ENCODE results near the gene SLC35B2.

Gene SLC35B2

DNA sequence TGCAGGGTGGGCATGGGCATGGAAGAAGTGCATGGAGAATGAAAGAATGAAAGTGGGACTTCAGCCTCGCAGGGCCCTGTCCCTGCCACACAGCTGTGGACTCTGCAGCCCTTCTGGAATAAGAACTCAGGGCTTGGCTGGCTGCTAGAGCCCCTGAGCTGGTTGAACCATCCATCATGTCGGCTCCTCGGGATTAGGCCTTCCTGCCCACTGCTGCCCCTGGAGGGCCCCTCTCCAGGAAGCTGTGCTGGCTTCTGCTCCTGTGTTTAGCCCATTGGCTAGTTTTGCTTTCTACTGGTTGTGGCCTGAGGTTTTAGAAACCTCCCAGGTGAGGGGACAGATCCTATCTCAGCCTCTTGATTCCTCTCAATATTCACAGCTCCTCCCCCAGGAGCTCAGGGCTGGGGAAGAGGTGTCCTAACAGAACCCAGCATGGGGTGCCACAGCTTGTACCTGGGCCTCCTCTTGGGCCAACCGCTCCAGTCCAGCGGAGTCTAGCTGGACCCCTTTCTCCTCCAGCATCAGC is 47.9 kb upstream of the SLC35B2 start:
- Histone ChIP-seq H3K9me3 (ENCODE audit: control insufficient read depth, insufficient read depth, low read depth, low read length) (no peaks in the 10 kb centered on the region), H3K36me3 (ENCODE audit: control insufficient read depth in 2 of 2, insufficient read depth in 1 of 2, low read length in 2 of 2) (peaks cover 25 to 99% of the 10 kb centered on the region in 2 experiments), H3K4me3 (ENCODE audit: low read depth, low read length) (no peak overlapping the region), H3K4me1 (ENCODE audit: control insufficient read depth, insufficient read depth, low read length) (no peaks in the 10 kb centered on the region), H3K27ac (ENCODE audit: extremely low read depth, low read depth, low read length) (no peak overlapping the region)
- ChIA-PET POLR2A (interaction anchor here (0.6 to 3.5 kb wide), 12 partner anchors 7 to 209 kb away, joined by 3 to 20 read pairs (median 4); partner anchors contain the start of genes AARS2, CDC5L and HSP90AB1), CTCF (interaction anchor here (0.5 to 7.1 kb wide), 25 partner anchors 7 to 205 kb away, joined by 3 to 117 read pairs (median 4); partner anchors contain the start of genes AARS2, SLC35B2 and TMEM151B)
- TF ChIP-seq OSR2 (tag by site-specific recombination; IDR thresholded peaks at IDR 0.05) (0 out of 2 replicates have a peak, but pooled peaks have one; percentile 9), ZNF335 (tag by site-specific recombination; conservative IDR thresholded peaks at IDR 0.05) (no peak)

DNA sequence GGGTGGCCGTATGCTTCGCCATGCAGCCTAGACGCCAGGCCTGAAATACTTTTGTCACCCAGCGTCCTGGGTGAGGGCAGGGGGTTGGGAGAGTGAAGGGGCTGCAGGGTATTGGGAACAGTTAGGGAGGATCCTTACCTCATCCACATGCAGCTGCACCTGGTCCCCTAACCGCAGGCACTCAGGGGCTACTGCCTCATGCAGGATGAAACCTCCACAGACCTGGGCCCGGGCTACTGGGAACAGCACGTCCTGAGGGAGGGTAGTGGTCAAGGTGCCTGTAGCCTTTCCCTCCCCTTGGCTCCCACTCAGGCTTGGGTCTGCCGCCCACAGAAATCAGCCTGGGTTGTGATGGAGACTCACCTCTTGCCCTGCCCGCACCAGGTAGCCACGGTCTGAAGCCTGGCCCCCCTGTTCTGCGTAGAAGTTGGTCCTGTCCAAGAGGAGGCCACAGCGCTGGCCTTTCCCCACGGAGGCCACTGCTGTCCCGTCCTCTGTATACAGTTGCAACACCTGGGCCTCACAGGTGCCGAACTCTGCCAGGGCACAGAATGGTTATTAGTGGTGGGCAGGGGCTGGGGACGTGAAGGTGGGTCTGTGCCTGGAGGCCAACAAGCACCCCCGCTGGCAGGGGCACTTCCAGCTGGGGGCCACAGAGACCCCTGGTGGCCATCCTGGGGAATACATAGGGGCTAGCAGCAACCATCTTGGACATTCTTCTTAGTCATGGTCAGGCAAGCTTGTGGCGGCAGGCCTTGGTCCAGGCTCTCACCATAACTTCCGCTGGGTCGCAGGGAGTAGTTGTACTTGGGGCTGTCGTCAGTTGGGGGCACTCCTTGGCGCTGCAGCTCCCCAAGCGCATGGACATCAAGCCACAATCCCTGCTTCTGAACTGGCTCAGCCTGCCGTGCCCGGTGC is 47.2 kb upstream of the SLC35B2 start:
- peaks cover 27 to 96% of the 10 kb centered on the region in 2 experiments for H3K36me3 ChIP-seq (ENCODE audit: control insufficient read depth in 2 of 2, insufficient read depth in 1 of 2, low read length in 2 of 2)

More for the DNA sequence above, 47.2 kb upstream of the SLC35B2 start:
- no peaks in the 10 kb centered on the region for H3K4me1 ChIP-seq (ENCODE audit: control insufficient read depth, insufficient read depth, low read length)
- no peak overlapping the region for H3K4me3 ChIP-seq (ENCODE audit: low read depth, low read length)
- POLR2A ChIA-PET, result interaction anchor here (0.6 to 3.5 kb wide), 12 partner anchors 8 to 208 kb away, joined by 3 to 20 read pairs (median 4); partner anchors contain the start of genes AARS2, CDC5L and HSP90AB1
- TF ChIP-seq ZNF362 (tag by site-specific recombination; IDR thresholded peaks at IDR 0.05) (no peak), ZNF221 (tag by site-specific recombination; IDR thresholded peaks at IDR 0.05; ENCODE audit: borderline replicate concordance) (no peak), PBX3 (CRISPR knock-in tag; IDR thresholded peaks at IDR 0.05) (0 out of 2 replicates have a peak, but pooled peaks have one; percentile 51), ZNF560 (tag by site-specific recombination; IDR thresholded peaks at IDR 0.05; ENCODE audit: borderline replicate concordance) (no peak), ZNF654 (tag by site-specific recombination; IDR thresholded peaks at IDR 0.05; ENCODE audit: low read depth) (peak; percentile 37; the same call in 1 of the 2 replicates), ZNF2 (tag by site-specific recombination; IDR thresholded peaks at IDR 0.05) (peak; percentile 89), MZF1 (tag by site-specific recombination; IDR thresholded peaks at IDR 0.05; ENCODE audit: borderline replicate concordance) (no peak), HIC1 (tag by site-specific recombination; IDR thresholded peaks at IDR 0.05) (0 out of 2 replicates have a peak, but pooled peaks have one; percentile 18), GLIS2 (tag by site-specific recombination; IDR thresholded peaks at IDR 0.05) (0 out of 2 replicates have a peak, but pooled peaks have one; percentile 43), PATZ1 (tag by site-specific recombination; IDR thresholded peaks at IDR 0.05) (peak; percentile 28; the same call in 1 of the 2 replicates)
- TF ChIP-seq, protein P1, sequence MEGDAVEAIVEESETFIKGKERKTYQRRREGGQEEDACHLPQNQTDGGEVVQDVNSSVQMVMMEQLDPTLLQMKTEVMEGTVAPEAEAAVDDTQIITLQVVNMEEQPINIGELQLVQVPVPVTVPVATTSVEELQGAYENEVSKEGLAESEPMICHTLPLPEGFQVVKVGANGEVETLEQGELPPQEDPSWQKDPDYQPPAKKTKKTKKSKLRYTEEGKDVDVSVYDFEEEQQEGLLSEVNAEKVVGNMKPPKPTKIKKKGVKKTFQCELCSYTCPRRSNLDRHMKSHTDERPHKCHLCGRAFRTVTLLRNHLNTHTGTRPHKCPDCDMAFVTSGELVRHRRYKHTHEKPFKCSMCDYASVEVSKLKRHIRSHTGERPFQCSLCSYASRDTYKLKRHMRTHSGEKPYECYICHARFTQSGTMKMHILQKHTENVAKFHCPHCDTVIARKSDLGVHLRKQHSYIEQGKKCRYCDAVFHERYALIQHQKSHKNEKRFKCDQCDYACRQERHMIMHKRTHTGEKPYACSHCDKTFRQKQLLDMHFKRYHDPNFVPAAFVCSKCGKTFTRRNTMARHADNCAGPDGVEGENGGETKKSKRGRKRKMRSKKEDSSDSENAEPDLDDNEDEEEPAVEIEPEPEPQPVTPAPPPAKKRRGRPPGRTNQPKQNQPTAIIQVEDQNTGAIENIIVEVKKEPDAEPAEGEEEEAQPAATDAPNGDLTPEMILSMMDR (tag by site-specific recombination; IDR thresholded peaks at IDR 0.05), result peak; percentile 73
- TF ChIP-seq, protein P2, sequence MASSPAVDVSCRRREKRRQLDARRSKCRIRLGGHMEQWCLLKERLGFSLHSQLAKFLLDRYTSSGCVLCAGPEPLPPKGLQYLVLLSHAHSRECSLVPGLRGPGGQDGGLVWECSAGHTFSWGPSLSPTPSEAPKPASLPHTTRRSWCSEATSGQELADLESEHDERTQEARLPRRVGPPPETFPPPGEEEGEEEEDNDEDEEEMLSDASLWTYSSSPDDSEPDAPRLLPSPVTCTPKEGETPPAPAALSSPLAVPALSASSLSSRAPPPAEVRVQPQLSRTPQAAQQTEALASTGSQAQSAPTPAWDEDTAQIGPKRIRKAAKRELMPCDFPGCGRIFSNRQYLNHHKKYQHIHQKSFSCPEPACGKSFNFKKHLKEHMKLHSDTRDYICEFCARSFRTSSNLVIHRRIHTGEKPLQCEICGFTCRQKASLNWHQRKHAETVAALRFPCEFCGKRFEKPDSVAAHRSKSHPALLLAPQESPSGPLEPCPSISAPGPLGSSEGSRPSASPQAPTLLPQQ (tag by site-specific recombination; IDR thresholded peaks at IDR 0.05), result no peak
- CTCF ChIA-PET, result interaction anchor here (0.5 to 7.1 kb wide), 24 partner anchors 8 to 513 kb away, joined by 3 to 117 read pairs (median 5); partner anchors contain the start of genes AARS2, SLC35B2 and TMEM151B
- no peaks in the 10 kb centered on the region for H3K9me3 ChIP-seq (ENCODE audit: control insufficient read depth, insufficient read depth, low read depth, low read length)
- H3K27ac ChIP-seq (ENCODE audit: extremely low read depth, low read depth, low read length), result no peak overlapping the region

Measured in HEK293 (cell line).